GM12891 (cell line): ENCODE data around the gene PRKCE.

ENCODE experiments used
- POLR2A ChIP-seq: IDR thresholded peaks from 2 replicates; pipeline ENCODE4 v1.6.1; 2011; ENCODE audit warnings: low read depth, low read length, control low read depth
- POLR2AphosphoS5 ChIP-seq: IDR thresholded peaks from 2 replicates; pipeline ENCODE4 v1.6.1; 2011; ENCODE audit warnings: low read depth, low read length, control low read depth
- SPI1 ChIP-seq: IDR thresholded peaks from 2 replicates; pipeline ENCODE4 v1.6.1; 2011; ENCODE audit warnings: low read depth, low read length, control low read depth
- TAF1 ChIP-seq: IDR thresholded peaks from 2 replicates; pipeline ENCODE4 v1.6.1; 2011; ENCODE audit warnings: low read depth, low read length, control low read depth

- no peak for TF ChIP-seq SPI1
- no peak for TF ChIP-seq TAF1
- TF ChIP-seq POLR2A: no peak
- no peak for TF ChIP-seq POLR2AphosphoS5
Measured at GRCh38 chr2:45713136-45713535, 61.7 kb downstream of the PRKCE start.
